Sigmoid colon (tissue), 7 donors: ENCODE measurements around the gene CTRB2. TPM values are rescaled to one million over a fixed set of nuclear protein-coding genes. Genes with fewer than 3 reads are reported as not detected.

Experiments used
- DNase-seq: peaks from one replicate; pipeline ENCODE4 v3.0.0-alpha.2; 2019
- H3K27ac ChIP-seq, 4 donors: fragments of 200-600 bp; sonication (generic); one replicate each; pipeline ENCODE4 v1.5.1; 2016 to 2019; ENCODE audit warnings: mild to moderate bottlenecking in 1 of 4
- H3K27me3 ChIP-seq, 3 donors: fragments of 200-600 bp; sonication (generic); one replicate each; pipeline ENCODE4 v1.5.1; 2019; ENCODE audit warnings: mild to moderate bottlenecking in 1 of 3
- H3K36me3 ChIP-seq, 4 donors: fragments of 200-600 bp; sonication (generic); one replicate each; pipeline ENCODE4 v1.5.1; 2016 to 2019
- H3K4me1 ChIP-seq, 4 donors: fragments of 200-600 bp; sonication (generic); one replicate each; pipeline ENCODE4 v1.5.1; 2017 to 2019
- H3K4me3 ChIP-seq, 4 donors: fragments of 200-600 bp; sonication (generic); one replicate each; pipeline ENCODE4 v1.5.1; 2017 to 2019; ENCODE audit warnings: mild to moderate bottlenecking in 2 of 4, moderate library complexity in 1 of 4
- H3K9me3 ChIP-seq, 4 donors: fragments of 200-600 bp in 3 of 4; sonication (generic) in 3 of 4; one replicate each; pipeline versions ENCODE4 v1.5.1 to v1.6.1; 2013 to 2019
- EP300 ChIP-seq, 4 donors: sonication (generic); formaldehyde crosslinking; IDR thresholded peaks; one replicate each; pipeline ENCODE4 v1.6.1; 2017; ENCODE audit warnings: antibody characterized with exemption in 4 of 4
- POLR2A ChIP-seq, 2 donors: fragments of 450-650 bp; IDR thresholded peaks; one replicate each; pipeline ENCODE4 v1.6.1; 2016; ENCODE audit warnings: antibody characterized with exemption in 2 of 2, mild to moderate bottlenecking in 2 of 2, moderate library complexity in 2 of 2
- POLR2AphosphoS5 ChIP-seq, 4 donors: sonication (generic); formaldehyde crosslinking; IDR thresholded peaks; one replicate each; pipeline ENCODE4 v1.6.1; 2017; ENCODE audit warnings: antibody characterized with exemption in 4 of 4
- WGBS, 2 donors: extraction: QIAGEN DNeasy Blood & Tissue Kit; methylation state at CpG; one replicate each; pipeline ENCODE4 v1.1.7; 2013; 5-methylcytosine and 5-hydroxymethylcytosine counted together
- intact Hi-C: fragments of 100-400 bp; cut with DNase I; formaldehyde crosslinking; loops from one replicate; pipeline ENCODE4 v1.15.1; 2023
- polyA plus RNA-seq, 3 donors: library from polyadenylated mRNA; stranded (reverse); fragments of 200-250 nt; gene quantifications; one replicate each; pipeline ENCODE4 v1.2.3, GENCODE V29; 2013
- total RNA-seq, 4 donors: library from RNA; depleted of rRNA; stranded (reverse); fragments of >200 nt; gene quantifications; one replicate each; pipeline ENCODE4 v1.1.0, GENCODE V29; 2016
- TF ChIP-seq, protein P1 (sequence below), 4 experiments: fragments of 450-650 bp in 3 of 4; fragments of 200-600 bp in 1 of 4; IDR thresholded peaks; one replicate each; pipeline ENCODE4 v1.5.1; 2016 to 2019; ENCODE audit warnings: antibody characterized with exemption in 4 of 4, mild to moderate bottlenecking in 3 of 4, moderate library complexity in 2 of 4
- donor health status: healthy with polysubstance abuse.
- donor health status: Bipolar disorder and iron deficiency.
- donor health status: healthy.

CTRB2 gene
- total and polyA plus RNA-seq, 7 donors, result 0.42 to 17.4 TPM; not detected in 5

DNA sequence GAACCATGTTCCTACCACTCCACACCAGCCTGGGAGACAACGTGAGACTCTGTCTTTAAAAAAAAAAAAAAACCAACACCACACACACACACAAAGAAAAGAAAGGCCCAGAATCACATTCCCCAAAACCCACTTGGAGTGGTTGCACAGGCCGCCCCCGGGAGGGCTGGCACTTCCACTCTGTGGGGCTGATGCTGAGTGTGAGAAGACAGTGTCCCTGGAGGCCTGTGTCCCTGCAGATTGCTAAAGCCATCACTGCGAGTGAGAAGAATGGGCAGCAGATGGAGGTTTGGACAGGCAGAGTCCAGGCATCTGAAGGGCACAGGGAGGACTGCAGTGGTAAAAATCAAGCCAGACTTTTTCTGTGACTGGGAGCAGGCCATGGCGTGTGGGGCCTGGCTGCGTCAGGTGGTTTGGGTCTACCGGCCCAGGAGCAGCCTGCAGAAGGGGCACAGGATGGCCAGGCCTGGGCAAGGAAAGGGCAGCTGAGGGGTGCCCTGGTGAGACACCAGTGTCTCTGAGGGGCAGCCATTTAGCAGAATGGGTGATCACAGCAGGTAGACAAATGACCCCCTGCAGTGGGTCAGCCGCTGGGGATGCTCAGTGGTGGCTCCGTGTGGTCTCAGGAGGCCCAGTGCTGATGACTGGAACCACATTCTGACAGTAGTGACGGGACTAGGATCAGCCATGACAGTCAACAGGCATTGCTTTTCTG is 13.1 kb downstream of the CTRB2 start:
- 91% methylated on average over 10 of the region's 10 CpGs for WGBS, 2 donors
- no peak overlapping the region for H3K27ac ChIP-seq
- no peaks in the 10 kb centered on the region for H3K36me3 ChIP-seq
- peaks cover 0 to 8% (median 0%) of the 10 kb centered on the region in 4 donors for H3K4me1 ChIP-seq
- TF ChIP-seq POLR2A (IDR thresholded peaks at IDR 0.05), result no peak
- TF ChIP-seq EP300 (IDR thresholded peaks at IDR 0.05), result no peak
- TF ChIP-seq, protein P1, sequence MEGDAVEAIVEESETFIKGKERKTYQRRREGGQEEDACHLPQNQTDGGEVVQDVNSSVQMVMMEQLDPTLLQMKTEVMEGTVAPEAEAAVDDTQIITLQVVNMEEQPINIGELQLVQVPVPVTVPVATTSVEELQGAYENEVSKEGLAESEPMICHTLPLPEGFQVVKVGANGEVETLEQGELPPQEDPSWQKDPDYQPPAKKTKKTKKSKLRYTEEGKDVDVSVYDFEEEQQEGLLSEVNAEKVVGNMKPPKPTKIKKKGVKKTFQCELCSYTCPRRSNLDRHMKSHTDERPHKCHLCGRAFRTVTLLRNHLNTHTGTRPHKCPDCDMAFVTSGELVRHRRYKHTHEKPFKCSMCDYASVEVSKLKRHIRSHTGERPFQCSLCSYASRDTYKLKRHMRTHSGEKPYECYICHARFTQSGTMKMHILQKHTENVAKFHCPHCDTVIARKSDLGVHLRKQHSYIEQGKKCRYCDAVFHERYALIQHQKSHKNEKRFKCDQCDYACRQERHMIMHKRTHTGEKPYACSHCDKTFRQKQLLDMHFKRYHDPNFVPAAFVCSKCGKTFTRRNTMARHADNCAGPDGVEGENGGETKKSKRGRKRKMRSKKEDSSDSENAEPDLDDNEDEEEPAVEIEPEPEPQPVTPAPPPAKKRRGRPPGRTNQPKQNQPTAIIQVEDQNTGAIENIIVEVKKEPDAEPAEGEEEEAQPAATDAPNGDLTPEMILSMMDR (IDR thresholded peaks at IDR 0.05), result no peak
- no peak for TF ChIP-seq POLR2AphosphoS5 (IDR thresholded peaks at IDR 0.05)
- H3K4me3 ChIP-seq, result no peak overlapping the region
- no peaks in the 10 kb centered on the region for H3K9me3 ChIP-seq
- intact Hi-C loops, result no loop called here
- H3K27me3 ChIP-seq, result peaks cover 0 to 30% (median 0%) of the 10 kb centered on the region in 3 donors
- no peak for DNase-seq

DNA sequence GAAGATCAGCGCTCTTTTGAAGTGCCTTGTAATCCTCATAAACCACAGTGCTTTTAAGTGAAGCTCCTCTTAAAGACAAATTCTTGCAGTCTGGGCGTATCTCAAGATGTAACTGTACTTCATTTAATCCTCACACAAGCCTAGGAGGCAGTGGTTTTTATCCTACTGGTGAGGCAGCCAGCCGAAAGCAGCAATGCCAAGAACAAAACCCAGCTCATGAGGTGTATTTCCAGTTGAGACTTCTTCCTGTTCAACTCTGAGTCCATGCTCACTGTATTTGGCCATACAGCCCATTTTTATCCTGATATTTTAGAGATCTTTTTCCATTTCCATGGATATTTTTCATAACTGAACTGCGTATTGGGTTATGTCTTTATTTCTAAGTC is 13.7 kb downstream of the CTRB2 start:
- H3K27ac ChIP-seq, result no peak overlapping the region
- intact Hi-C loops, result no loop called here
- WGBS, 2 donors, result 89 to 96% methylated on average over 4 of the region's 4 CpGs
- no peaks in the 10 kb centered on the region for H3K9me3 ChIP-seq
- TF ChIP-seq POLR2AphosphoS5 (IDR thresholded peaks at IDR 0.05) (no peak), EP300 (IDR thresholded peaks at IDR 0.05) (no peak), POLR2A (IDR thresholded peaks at IDR 0.05) (no peak)
- TF ChIP-seq, protein P1 (IDR thresholded peaks at IDR 0.05), result no peak
- H3K27me3 ChIP-seq, result peaks cover 0 to 23% (median 0%) of the 10 kb centered on the region in 3 donors
- no peaks in the 10 kb centered on the region for H3K36me3 ChIP-seq
- no peak for DNase-seq
- H3K4me1 ChIP-seq, result peaks cover 0 to 6% (median 0%) of the 10 kb centered on the region in 4 donors
- H3K4me3 ChIP-seq, result no peak overlapping the region

DNA sequence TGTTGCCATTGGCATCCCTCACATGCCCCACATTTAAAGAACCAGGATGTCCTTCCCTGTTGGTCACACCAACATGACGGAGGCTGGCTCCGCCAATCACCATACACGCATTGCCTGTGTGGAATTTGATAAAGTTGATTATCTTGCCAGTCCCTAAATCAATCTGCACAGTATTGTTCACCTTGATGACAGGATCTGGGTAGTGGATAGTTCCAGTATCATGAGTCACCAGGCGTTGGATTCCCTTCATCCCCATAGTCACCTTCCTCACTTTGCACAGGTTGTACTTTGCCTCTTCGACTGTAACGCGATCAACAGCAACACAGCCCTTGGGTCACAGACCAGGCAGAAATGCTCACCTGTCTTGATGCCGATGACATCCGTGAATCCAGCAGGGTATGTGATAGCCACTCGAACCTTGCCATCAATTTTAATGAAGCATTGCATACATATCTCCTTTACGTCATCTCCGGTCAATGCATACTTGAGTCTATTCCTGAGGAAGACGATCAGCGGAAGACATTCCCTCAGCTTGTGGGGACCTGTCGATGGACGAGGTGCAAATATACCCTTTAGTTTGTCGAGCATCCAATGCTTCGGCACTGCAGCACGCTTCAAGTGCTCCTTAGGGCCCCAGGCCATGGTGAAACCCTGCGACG is 14.2 kb downstream of the CTRB2 start:
- H3K27me3 ChIP-seq, result peaks cover 0 to 18% (median 0%) of the 10 kb centered on the region in 3 donors
- WGBS, 2 donors, result 91 to 93% methylated on average over 21 of the region's 21 CpGs
- H3K9me3 ChIP-seq, result no peaks in the 10 kb centered on the region
- TF ChIP-seq POLR2A (IDR thresholded peaks at IDR 0.05) (no peak), POLR2AphosphoS5 (IDR thresholded peaks at IDR 0.05) (no peak), EP300 (IDR thresholded peaks at IDR 0.05) (no peak)
- TF ChIP-seq, protein P1 (IDR thresholded peaks at IDR 0.05), result no peak
- peaks cover 0 to under 1% (median 0%) of the 10 kb centered on the region in 4 donors for H3K4me1 ChIP-seq
- no peaks in the 10 kb centered on the region for H3K36me3 ChIP-seq
- no peak overlapping the region for H3K27ac ChIP-seq
- intact Hi-C loops, result no loop called here
- no peak overlapping the region for H3K4me3 ChIP-seq
- no peak for DNase-seq

DNA sequence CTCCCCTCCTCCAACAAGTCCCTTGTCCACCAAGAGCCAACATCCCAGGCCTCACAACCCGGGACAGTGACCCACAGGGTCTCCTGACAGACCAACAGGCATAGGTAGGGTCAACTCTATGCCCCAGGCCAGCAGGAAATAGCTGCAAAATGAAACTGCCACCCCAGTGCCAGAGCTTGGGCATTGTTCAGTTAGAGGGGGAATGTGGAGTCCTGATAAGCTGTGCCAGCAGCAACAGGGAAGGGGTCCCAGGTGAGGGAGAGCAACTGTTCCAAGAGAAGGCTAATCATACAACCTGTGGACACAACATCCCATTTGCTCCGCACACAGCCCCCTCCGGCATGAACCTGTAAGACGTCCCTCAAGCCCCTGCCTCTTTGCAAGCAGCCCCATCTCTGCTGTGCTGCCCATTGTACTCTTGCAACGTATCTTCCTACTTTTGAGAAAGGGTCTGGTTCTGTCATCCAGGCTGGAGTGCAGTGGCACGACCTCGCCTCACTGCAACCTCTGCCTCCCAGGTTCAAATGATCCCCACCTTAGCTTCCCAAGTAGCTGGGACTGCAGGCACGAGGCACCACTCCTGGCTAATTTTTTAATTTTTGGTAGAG is 17.2 kb downstream of the CTRB2 start:
- H3K27me3 ChIP-seq, result no peaks in the 10 kb centered on the region
- DNase-seq, result no peak
- no peaks in the 10 kb centered on the region for H3K4me1 ChIP-seq
- intact Hi-C loops, result no loop called here
- TF ChIP-seq POLR2A (IDR thresholded peaks at IDR 0.05) (no peak), EP300 (IDR thresholded peaks at IDR 0.05) (no peak), POLR2AphosphoS5 (IDR thresholded peaks at IDR 0.05) (no peak)
- TF ChIP-seq, protein P1 (IDR thresholded peaks at IDR 0.05), result no peak
- 76 to 80% methylated on average over 8 of the region's 8 CpGs for WGBS, 2 donors
- no peaks in the 10 kb centered on the region for H3K9me3 ChIP-seq
- no peaks in the 10 kb centered on the region for H3K36me3 ChIP-seq
- H3K4me3 ChIP-seq, result no peak overlapping the region
- no peak overlapping the region for H3K27ac ChIP-seq
